GM19240 (cell line): ENCODE results near the gene NRL.
A peak's percentile ranks its signal among the peaks of the same experiment; 100 is the strongest.

Source experiments
- DNase-seq: peaks from one replicate; pipeline ENCODE4 v3.0.0; 2011; ENCODE audit warnings: low spot score; ENCODE audit not compliant: insufficient read length

The NRL gene

GRCh38 chr14:24144451-24144850 is 29.7 kb upstream of the NRL start:
- DNase-seq, result no peak

- no peak for DNase-seq
Observed at GRCh38 chr14:24143511-24143910, 28.8 kb upstream of the NRL start.

DNA sequence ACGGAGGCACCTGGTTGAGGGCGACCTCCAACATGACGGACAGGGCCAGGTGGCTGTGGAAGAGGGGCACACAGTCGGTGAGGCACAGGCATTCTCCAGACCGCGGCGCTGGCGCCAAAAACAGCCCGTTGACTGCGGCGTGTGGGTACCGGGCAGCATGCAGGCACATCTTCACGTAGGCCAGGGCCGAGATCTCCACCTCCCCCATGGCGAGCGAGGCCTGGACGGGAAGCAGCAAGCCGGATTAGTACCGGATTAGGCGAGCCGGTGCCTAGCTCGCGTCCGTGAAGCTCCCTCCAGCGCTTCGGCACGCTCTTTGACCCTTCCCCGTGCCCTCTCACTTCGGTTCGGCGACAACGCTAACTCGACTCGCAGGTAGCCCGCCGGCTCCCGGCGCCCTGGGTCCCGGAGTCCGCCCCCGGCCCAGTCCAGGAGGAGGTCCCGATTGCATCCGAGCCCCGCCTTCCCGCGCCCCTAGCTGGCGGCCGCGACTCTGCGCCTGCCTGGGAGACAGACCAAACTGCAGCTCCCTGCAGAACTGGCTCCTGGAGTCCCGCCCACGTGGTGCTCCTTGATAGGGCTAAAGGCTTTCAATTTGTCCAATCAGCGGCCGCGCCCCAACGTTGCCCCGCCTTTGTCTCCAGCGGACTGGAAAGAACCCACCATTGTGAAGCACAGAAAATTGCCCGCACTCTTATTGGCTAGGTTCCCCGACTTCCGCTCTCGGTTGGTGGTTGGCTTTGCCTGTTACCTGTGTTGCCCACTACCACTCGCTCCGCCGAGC is 26.5 kb upstream of the NRL start, which contains the start of gene EMC9:
EMC9 (minus strand) TSS at position 495 of the 784 bp plus-strand sequence; CDS start at position 208, 287 bp downstream.
- DNase-seq, result peak; percentile 94

- DNase-seq, result no peak
Observed at GRCh38 chr14:24139272-24139934, 24.7 kb upstream of the NRL start.

GRCh38 chr14:24138396-24139271 is 23.9 kb upstream of the NRL start:
- DNase-seq, result no peak

DNA sequence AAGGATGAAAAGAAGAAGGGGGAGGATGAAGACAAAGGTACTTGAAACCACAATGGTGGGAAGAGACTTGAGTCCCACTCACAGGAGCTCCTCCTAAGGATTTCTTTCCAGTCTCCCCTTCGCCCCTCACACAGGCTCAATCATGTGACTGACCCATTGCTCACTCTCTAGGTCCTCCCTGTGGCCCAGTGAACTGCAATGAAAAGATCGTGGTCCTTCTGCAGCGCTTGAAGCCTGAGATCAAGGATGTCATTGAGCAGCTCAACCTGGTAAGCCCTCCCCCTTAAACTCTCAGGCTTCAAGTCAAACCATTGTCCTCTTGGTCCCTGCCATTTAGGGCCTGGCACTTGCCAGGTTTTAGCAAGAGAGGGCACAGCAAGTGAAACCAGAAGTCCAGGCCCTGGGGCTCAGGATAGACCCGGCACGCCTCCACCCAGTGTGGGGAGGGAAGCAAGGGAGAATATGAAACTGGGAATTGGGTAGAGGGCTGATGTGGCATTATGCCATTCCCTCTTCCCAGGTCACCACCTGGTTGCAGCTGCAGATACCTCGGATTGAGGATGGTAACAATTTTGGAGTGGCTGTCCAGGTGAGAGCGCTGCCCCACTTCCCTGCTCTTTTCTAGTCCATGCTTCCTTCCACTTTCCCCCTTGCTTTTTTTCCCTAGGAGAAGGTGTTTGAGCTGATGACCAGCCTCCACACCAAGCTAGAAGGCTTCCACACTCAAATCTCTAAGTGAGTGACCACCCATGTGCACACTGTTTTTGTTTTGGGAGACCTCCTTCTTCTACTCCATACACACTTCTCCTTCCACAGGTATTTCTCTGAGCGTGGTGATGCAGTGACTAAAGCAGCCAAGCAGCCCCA is 23.0 kb upstream of the NRL start:
- DNase-seq, result no peak

- DNase-seq, result no peak
Observed at GRCh38 chr14:24136684-24137528, 22.2 kb upstream of the NRL start.

DNA sequence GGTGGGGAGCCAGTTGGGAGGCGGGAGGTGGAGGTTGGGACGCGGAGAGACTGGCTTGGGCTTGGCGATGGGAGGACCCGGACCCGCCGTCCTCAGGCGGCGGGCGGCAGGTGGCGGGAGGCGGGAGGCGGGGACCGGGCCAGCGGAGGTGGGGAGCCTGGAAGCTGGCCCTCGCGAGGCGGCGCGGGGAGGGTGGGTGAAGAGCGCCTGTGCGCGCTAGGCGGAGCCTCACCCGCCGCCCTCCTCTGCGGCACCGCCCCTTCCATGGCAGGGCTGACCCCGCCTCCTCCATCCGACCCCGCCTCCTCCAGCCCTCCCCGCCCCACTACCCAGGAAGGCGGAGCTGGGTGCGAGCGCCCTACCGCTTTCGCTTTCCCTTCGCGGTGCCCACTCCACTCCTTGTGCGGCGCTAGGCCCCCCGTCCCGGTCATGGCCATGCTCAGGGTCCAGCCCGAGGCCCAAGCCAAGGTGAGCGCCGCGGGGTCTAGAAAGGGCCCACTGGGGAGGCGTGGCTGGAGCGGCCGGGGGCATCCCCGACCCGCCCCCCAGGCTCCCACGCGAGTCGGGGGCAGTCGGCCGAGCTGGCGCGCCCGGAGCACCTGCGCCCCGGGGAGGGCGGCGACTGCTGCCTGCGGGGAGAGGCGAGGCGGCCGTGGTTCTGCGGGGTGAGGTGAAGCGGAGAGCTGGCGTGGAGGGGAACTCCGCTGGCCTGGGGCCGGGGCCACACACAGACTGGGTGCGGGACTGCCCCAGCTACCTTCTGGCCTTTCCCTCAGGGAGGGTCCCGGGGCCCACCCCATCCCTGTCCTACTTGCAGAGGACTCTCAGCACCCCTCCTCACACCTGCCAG is 21.3 kb upstream of the NRL start, which contains the start of gene PSME1:
PSME1 (plus strand) TSS at position 361 of the 850 bp plus-strand sequence; CDS start at position 430, 69 bp downstream.
- peak; percentile 86 for DNase-seq

- no peak for DNase-seq
Observed at GRCh38 chr14:24135584-24135833, 20.8 kb upstream of the NRL start.

DNA sequence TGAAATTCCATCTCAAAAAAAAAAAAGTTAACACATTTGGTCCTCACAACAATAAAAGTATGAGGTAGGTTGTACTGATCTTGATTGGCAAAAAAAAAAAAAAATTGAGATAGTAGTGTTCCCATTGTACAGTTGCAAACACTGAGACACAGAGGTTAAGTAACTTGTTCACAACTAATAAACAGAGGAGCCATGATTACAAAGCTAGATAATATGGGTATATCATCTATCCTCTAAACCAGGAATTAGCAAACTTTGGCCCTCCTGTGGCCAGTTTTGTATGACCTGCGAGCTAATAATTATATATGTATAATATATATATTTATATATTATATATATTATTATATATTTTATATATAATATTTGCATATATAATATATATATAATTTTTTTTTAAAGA is 19.0 kb upstream of the NRL start:
- DNase-seq, result no peak

DNA sequence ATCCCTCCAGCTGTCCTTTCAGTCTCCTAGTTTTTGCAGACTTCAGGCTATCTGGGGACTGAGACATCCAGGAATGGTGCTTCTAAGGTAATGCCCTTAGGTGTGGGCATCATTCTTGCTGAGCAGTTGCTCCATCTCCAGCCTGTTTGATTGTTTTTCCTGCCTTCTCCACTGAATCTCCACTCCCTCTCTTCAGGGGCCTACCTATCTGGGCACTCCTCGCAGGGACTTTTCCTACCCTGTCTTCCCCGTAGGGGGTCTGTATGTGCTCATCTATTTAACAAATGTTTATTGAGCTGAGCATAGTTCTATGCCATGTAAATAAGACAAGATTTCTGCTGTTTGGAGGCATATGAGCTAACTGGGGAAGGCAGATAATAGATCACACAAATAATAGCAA is 18.2 kb upstream of the NRL start:
- no peak for DNase-seq

DNA sequence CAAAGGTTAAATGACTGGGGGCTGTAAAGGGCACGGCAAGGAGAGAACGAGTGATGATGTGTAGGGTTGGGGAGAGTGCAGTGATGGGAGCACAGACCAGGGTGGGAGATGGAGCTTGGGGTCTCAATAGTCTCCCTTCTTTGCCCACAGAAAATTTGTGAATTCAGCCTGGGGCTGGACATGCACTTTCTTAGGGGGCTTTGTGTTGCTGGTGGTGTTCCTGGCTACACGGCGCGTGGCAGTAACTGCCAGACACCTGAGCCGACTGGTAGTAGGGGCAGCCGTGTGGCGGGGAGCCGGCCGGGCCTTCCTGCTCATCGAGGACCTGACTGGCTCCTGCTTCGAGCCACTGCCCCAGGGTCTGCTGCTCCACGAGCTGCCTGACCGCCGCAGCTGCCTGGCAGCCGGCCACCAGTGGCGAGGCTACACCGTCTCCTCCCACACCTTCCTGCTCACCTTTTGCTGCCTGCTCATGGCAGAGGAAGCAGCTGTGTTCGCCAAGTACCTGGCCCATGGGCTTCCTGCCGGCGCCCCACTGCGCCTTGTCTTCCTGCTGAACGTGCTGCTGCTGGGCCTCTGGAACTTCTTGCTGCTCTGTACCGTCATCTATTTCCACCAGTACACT is 17.4 kb upstream of the NRL start:
- no peak for DNase-seq

DNA sequence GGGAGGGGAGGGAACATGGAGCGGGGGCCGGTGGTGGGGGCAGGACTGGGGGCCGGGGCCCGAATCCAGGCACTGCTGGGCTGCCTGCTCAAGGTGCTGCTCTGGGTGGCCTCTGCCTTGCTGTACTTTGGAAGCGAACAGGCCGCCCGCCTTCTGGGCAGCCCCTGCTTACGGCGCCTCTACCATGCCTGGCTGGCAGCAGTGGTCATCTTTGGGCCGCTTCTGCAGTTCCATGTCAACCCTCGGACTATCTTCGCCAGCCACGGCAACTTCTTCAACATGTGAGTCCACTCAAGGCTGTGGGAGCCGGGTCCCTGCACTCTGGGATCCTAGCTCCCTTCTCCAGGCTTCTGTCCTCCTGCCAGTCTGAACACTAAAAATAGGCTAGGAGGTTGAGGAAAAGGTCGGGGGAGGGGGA is 16.8 kb upstream of the NRL start:
- no peak for DNase-seq

DNA sequence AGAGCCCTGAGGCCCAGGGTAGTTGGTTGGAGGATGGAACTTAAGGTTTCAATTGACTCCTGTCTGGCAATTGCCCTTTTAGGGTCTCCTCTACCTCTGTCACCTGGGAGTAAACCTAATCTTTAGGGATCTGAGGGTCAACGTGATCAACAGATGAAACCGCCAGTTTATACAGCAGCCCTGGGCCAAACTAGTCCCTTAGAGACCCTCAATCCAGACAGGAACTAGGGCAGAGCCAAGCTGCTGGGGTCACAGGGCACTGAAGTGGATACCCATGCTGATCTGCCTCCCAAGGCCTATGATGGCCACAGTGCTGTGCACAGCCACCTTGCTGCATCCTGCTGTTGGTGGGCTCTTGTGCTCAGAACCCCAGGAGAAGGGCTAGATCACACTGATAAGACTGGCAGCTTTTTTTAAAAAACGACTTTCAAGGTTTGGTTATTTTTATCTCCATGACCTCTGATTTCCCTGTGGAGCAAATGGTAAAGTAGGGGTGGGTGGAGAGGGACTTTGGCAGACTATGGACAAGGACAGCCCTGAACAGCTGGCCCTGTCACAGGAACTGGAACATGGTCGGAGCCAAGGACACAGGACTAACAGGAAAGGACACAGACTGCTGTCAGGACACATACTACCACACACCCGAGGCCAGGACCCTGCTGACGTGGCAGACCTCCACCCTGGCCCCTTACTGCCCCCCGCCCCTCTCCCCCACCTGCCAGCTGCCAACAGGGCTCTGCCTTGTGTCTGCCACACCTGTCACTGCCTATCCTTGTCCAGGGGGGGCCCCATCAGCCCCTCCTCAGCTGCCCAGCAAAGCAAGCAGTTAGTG is 16.2 kb upstream of the NRL start:
- DNase-seq, result no peak

- DNase-seq, result no peak
Observed at GRCh38 chr14:24130380-24130716, 15.6 kb upstream of the NRL start, which contains the start of gene FITM1. Gene FITM1, plus strand, starts transcription at chr14:24130659. Its CDS starts 905 bp downstream, at chr14:24131564.

GRCh38 chr14:24129410-24129998 is 14.8 kb upstream of the NRL start:
- no peak for DNase-seq

DNA sequence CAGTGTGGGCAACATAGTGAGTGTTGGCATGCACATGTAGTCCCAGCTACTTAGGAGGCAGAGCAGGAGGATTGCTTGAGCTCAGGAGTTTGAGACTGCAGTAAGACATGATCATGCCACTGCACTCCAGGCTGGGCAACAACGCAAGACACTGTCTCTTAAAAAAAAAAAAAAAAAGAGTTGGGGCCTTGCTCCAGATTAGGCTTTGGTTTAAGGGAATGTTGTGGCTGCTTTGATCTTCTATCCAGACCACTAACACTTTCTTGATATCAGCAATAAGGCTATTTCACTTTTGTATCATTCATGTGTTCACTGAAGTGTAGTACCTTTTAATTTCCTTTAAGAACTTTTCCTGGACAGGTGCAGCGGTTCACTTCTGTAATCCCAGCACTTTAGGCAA is 12.9 kb upstream of the NRL start:
- DNase-seq, result no peak

DNA sequence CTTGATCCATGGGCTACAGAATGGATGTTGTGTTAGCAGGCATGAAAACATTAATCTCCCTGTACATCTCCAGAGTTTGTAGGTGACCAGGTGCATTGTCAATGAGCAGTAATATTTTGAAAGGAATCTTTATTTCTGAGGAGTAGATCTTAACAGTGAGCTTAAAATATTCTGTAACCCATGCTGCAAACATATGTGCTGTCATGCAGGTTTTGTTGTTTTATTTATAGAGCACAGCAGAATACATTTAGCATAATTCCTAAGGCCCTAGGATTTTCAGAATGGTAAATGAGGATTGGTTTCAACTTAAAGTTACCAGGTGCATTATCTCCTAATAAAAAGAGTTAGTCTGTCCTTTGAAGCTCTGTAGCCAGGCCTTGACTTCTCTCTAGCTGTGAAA is 12.2 kb upstream of the NRL start:
- no peak for DNase-seq
